Measurements from ENCODE around the gene RBM33. TPM values are rescaled to one million over a fixed set of nuclear protein-coding genes. Genes with fewer than 3 reads are reported as not detected.
A peak's percentile ranks its signal among the peaks of the same experiment; 100 is the strongest.

The RBM33 gene
- total RNA-seq, 2 donors from 2014 or later, result 86.8 to 87.1 TPM

- Histone ChIP-seq H3K4me1 (ENCODE audit: control insufficient read depth, insufficient read depth, low read length) (peaks cover 13% of the 10 kb centered on the region), H3K36me3 (ENCODE audit: control insufficient read depth, insufficient read depth, low read length) (peaks cover 51% of the 10 kb centered on the region), H3K27me3 (ENCODE audit: control insufficient read depth, insufficient read depth, low read length, poor library complexity, severe bottlenecking) (no peaks in the 10 kb centered on the region), H3K9me3 (ENCODE audit: control insufficient read depth, low read length) (peaks cover 25% of the 10 kb centered on the region), H3K27ac (ENCODE audit: low read depth, low read length) (no peak overlapping the region), H3K4me3 (ENCODE audit: low read length) (no peak overlapping the region), H3K9ac (ENCODE audit: extremely low read depth, low read length, poor library complexity, severe bottlenecking) (no peak overlapping the region)
- peaks cover 16% of the 10 kb centered on the region for H3K9me3 Mint-ChIP-seq
- TF ChIP-seq CTCF (conservative IDR thresholded peaks at IDR 0.05), result no peak
- H3K4me3 Mint-ChIP-seq, result no peak overlapping the region
- peaks cover 54% of the 10 kb centered on the region for H3K4me1 Mint-ChIP-seq
- no peak for DNase-seq
- H3K27ac Mint-ChIP-seq, result no peak overlapping the region
- H3K27me3 Mint-ChIP-seq (ENCODE audit: insufficient read depth), result no peaks in the 10 kb centered on the region
- H3K36me3 Mint-ChIP-seq (ENCODE audit: low read depth), result peaks cover 53% of the 10 kb centered on the region
- WGBS, 2 experiments (ENCODE audit: insufficient coverage in 1 of 2, insufficient read length in 1 of 2), result 94% methylated on average over 6 to 9 of the region's 9 CpGs
Measured at GRCh38 chr7:155756322-155756721, 111.9 kb downstream of the RBM33 start.

- peaks cover 59% of the 10 kb centered on the region for H3K36me3 Mint-ChIP-seq (ENCODE audit: low read depth)
- Histone ChIP-seq H3K36me3 (ENCODE audit: control insufficient read depth, insufficient read depth, low read length) (peaks cover 63% of the 10 kb centered on the region), H3K9ac (ENCODE audit: extremely low read depth, low read length, poor library complexity, severe bottlenecking) (no peak overlapping the region), H3K27ac (ENCODE audit: low read depth, low read length) (no peak overlapping the region), H3K4me1 (ENCODE audit: control insufficient read depth, insufficient read depth, low read length) (peaks cover 8% of the 10 kb centered on the region), H3K27me3 (ENCODE audit: control insufficient read depth, insufficient read depth, low read length, poor library complexity, severe bottlenecking) (no peaks in the 10 kb centered on the region), H3K4me3 (ENCODE audit: low read length) (no peak overlapping the region), H3K9me3 (ENCODE audit: control insufficient read depth, low read length) (peaks cover 25% of the 10 kb centered on the region)
- peaks cover 16% of the 10 kb centered on the region for H3K9me3 Mint-ChIP-seq
- H3K4me1 Mint-ChIP-seq, result peaks cover 52% of the 10 kb centered on the region
- no peak for TF ChIP-seq CTCF (conservative IDR thresholded peaks at IDR 0.05)
- no peak overlapping the region for H3K27ac Mint-ChIP-seq
- DNase-seq, result peak; percentile 75
- no peak overlapping the region for H3K4me3 Mint-ChIP-seq
- WGBS, 2 experiments (ENCODE audit: insufficient coverage in 1 of 2, insufficient read length in 1 of 2), result 71 to 72% methylated on average over 7 to 10 of the region's 10 CpGs
- no peaks in the 10 kb centered on the region for H3K27me3 Mint-ChIP-seq (ENCODE audit: insufficient read depth)
Measured at GRCh38 chr7:155758348-155758747, 113.9 kb downstream of the RBM33 start.

GRCh38 chr7:155759740-155760430 is 115.4 kb downstream of the RBM33 start:
- Mint-ChIP-seq H3K27ac (no peak overlapping the region), H3K36me3 (ENCODE audit: low read depth) (peaks cover 67% of the 10 kb centered on the region), H3K4me1 (peaks cover 38% of the 10 kb centered on the region), H3K9me3 (peaks cover 16% of the 10 kb centered on the region), H3K27me3 (ENCODE audit: insufficient read depth) (no peaks in the 10 kb centered on the region), H3K4me3 (no peak overlapping the region)
- Histone ChIP-seq H3K9me3 (ENCODE audit: control insufficient read depth, low read length) (peaks cover 25% of the 10 kb centered on the region), H3K4me1 (ENCODE audit: control insufficient read depth, insufficient read depth, low read length) (no peaks in the 10 kb centered on the region), H3K27ac (ENCODE audit: low read depth, low read length) (no peak overlapping the region), H3K4me3 (ENCODE audit: low read length) (no peak overlapping the region), H3K9ac (ENCODE audit: extremely low read depth, low read length, poor library complexity, severe bottlenecking) (no peak overlapping the region), H3K27me3 (ENCODE audit: control insufficient read depth, insufficient read depth, low read length, poor library complexity, severe bottlenecking) (no peaks in the 10 kb centered on the region), H3K36me3 (ENCODE audit: control insufficient read depth, insufficient read depth, low read length) (peaks cover 77% of the 10 kb centered on the region)
- no peak for DNase-seq
- no peak for TF ChIP-seq CTCF (conservative IDR thresholded peaks at IDR 0.05)
- WGBS, 2 experiments (ENCODE audit: insufficient coverage in 1 of 2, insufficient read length in 1 of 2), result 96 to 97% methylated on average over 4 to 9 of the region's 9 CpGs
